ENCODE results near the gene TEX50.
"Not testable (repeated sequence)": the region's sequence is repeated elsewhere in the genome, so short reads cannot be mapped to it uniquely, and the experiment has no call there.

GRCh38 chr1:173613086-173613485 is 22.1 kb upstream of the TEX50 start:
- TF ChIP-seq CTCF (conservative IDR thresholded peaks at IDR 0.05); EZH2 (IDR thresholded peaks at IDR 0.05; ENCODE audit: low read depth): not testable (repeated sequence)
